ENCODE data around the gene OBSCN. TPM values are rescaled to one million over a fixed set of nuclear protein-coding genes. Genes with fewer than 3 reads are reported as not detected.

The OBSCN gene
- total RNA-seq, 1 donor from 2014 or later: 17.5 TPM

- Mint-ChIP-seq H3K9me3 (ENCODE audit: unreplicated experiment) (peaks cover 5% of the 10 kb centered on the region), H3K27ac (ENCODE audit: unreplicated experiment) (no peak overlapping the region), H3K4me3 (ENCODE audit: unreplicated experiment) (no peak overlapping the region), H3K4me1 (ENCODE audit: low read depth, unreplicated experiment) (peaks cover 1% of the 10 kb centered on the region), H3K36me3 (ENCODE audit: low read depth, unreplicated experiment) (peaks cover 17% of the 10 kb centered on the region), H3K27me3 (ENCODE audit: low read depth, unreplicated experiment) (peaks cover 36% of the 10 kb centered on the region)
- Histone ChIP-seq H3K4me3 (ENCODE audit: insufficient read depth, low read depth, low read length) (no peak overlapping the region), H3K4me2 (ENCODE audit: low read length) (peak overlapping the region; percentile 84), H3K9ac (ENCODE audit: low read length) (no peak overlapping the region), H3K27ac (ENCODE audit: low read depth, low read length) (no peak overlapping the region), H3K79me2 (ENCODE audit: insufficient read depth, low read length) (no peaks in the 10 kb centered on the region), H4K20me1 (ENCODE audit: insufficient read depth, low read length) (peaks cover 21% of the 10 kb centered on the region), H3K4me1 (ENCODE audit: insufficient read depth, low read length) (peaks cover 11% of the 10 kb centered on the region), H3K27me3 (ENCODE audit: insufficient read depth, low read length) (peaks cover 7% of the 10 kb centered on the region), H3K36me3 (ENCODE audit: insufficient read depth, low read length) (no peaks in the 10 kb centered on the region), H2AFZ (ENCODE audit: low read depth, low read length) (no peak overlapping the region), H3K9me3 (ENCODE audit: insufficient read depth, low read depth, low read length) (no peaks in the 10 kb centered on the region)
- DNase-seq (ENCODE audit: low read depth) (no peak), FAIRE-seq (no peak)
- TF ChIP-seq EZH2 (IDR thresholded peaks at IDR 0.05; ENCODE audit: insufficient read depth, low read length) (no peak), CTCF (IDR thresholded peaks at IDR 0.05; ENCODE audit: insufficient read depth, low read depth, low read length) (no peak)
Observed at GRCh38 chr1:228417061-228417460, 209.2 kb downstream of the OBSCN start.

- FAIRE-seq (no peak), DNase-seq (ENCODE audit: low read depth) (peak; percentile 15)
- Histone ChIP-seq H3K27ac (ENCODE audit: low read depth, low read length) (no peak overlapping the region), H2AFZ (ENCODE audit: low read depth, low read length) (no peak overlapping the region), H4K20me1 (ENCODE audit: insufficient read depth, low read length) (peaks cover 21% of the 10 kb centered on the region), H3K9ac (ENCODE audit: low read length) (no peak overlapping the region), H3K9me3 (ENCODE audit: insufficient read depth, low read depth, low read length) (no peaks in the 10 kb centered on the region), H3K4me3 (ENCODE audit: insufficient read depth, low read depth, low read length) (no peak overlapping the region), H3K4me2 (ENCODE audit: low read length) (no peak overlapping the region), H3K4me1 (ENCODE audit: insufficient read depth, low read length) (peaks cover 11% of the 10 kb centered on the region), H3K79me2 (ENCODE audit: insufficient read depth, low read length) (no peaks in the 10 kb centered on the region), H3K27me3 (ENCODE audit: insufficient read depth, low read length) (peaks cover 7% of the 10 kb centered on the region), H3K36me3 (ENCODE audit: insufficient read depth, low read length) (no peaks in the 10 kb centered on the region)
- peaks cover 42% of the 10 kb centered on the region for H3K27me3 Mint-ChIP-seq (ENCODE audit: low read depth, unreplicated experiment)
- H3K36me3 Mint-ChIP-seq (ENCODE audit: low read depth, unreplicated experiment): peaks cover 16% of the 10 kb centered on the region
- no peak overlapping the region for H3K4me3 Mint-ChIP-seq (ENCODE audit: unreplicated experiment)
- peaks cover 1% of the 10 kb centered on the region for H3K4me1 Mint-ChIP-seq (ENCODE audit: low read depth, unreplicated experiment)
- H3K27ac Mint-ChIP-seq (ENCODE audit: unreplicated experiment): no peak overlapping the region
- no peak for TF ChIP-seq CTCF (IDR thresholded peaks at IDR 0.05; ENCODE audit: insufficient read depth, low read depth, low read length)
- TF ChIP-seq EZH2 (IDR thresholded peaks at IDR 0.05; ENCODE audit: insufficient read depth, low read length): no peak
- H3K9me3 Mint-ChIP-seq (ENCODE audit: unreplicated experiment): peaks cover 7% of the 10 kb centered on the region
Observed at GRCh38 chr1:228417483-228418203, 209.8 kb downstream of the OBSCN start.
